HCEC 1CT (cell line): ENCODE data around the gene TRIM71.

Experiments
- DNase-seq: peaks from one replicate; pipeline ENCODE4 v3.0.0-alpha.2; 2017

Gene TRIM71

GRCh38 chr3:32946973-32947788 is 129.4 kb downstream of the TRIM71 start:
- DNase-seq, result no peak
